ENCODE results near the gene TAB2. TPM values are rescaled to one million over a fixed set of nuclear protein-coding genes. Genes with fewer than 3 reads are reported as not detected.

TAB2 gene
- total RNA-seq, 1 experiment from 2014 or later = 56.7 TPM

GRCh38 chr6:149286905-149287304 lies 30.6 kb upstream of the TAB2 start (continued):
- TF ChIP-seq CBX3 (IDR thresholded peaks at IDR 0.05; ENCODE audit: low read depth) (no peak), TCF7L2 (IDR thresholded peaks at IDR 0.05; ENCODE audit: borderline replicate concordance, extremely low read depth, insufficient read depth, insufficient read length) (no peak), POLR2AphosphoS5 (IDR thresholded peaks at IDR 0.05; ENCODE audit: low read depth, low read length) (no peak), RAD21 (IDR thresholded peaks at IDR 0.05; ENCODE audit: low read depth) (no peak)

- BruUV-seq (replicated peaks) = no TSS peak
Observed at GRCh38 chr6:149289192-149289781, 28.2 kb upstream of the TAB2 start.

More at GRCh38 chr6:149289192-149289781, 28.2 kb upstream of the TAB2 start:
- POLR2A ChIA-PET = no interaction called here
- Histone ChIP-seq H3K4me3 (replicated peaks in 1 of 2; ENCODE audit: low read depth in 1 of 2, low read length in 2 of 2) (no peak overlapping the region), H2AFZ (ENCODE audit: low read depth, low read length, poor library complexity, severe bottlenecking) (no peak overlapping the region), H3K4me2 (ENCODE audit: low read length) (no peak overlapping the region), H3K27me3 (ENCODE audit: insufficient read depth, low read length) (no peaks in the 10 kb centered on the region), H3K27ac (ENCODE audit: low read depth, low read length) (no peak overlapping the region), H3K4me1 (ENCODE audit: control insufficient read depth in 1 of 2, insufficient read depth in 2 of 2, low read length in 2 of 2) (no peaks in the 10 kb centered on the region), H3K36me3 (ENCODE audit: control insufficient read depth in 1 of 2, insufficient read depth in 2 of 2, low read length in 2 of 2) (no peaks in the 10 kb centered on the region), H3K79me2 (ENCODE audit: insufficient read depth, low read length) (no peaks in the 10 kb centered on the region), H3K9me3 (ENCODE audit: control insufficient read depth in 1 of 2, insufficient read depth in 1 of 2, low read depth in 1 of 2, low read length in 2 of 2) (no peaks in the 10 kb centered on the region), H3K9ac (ENCODE audit: low read length) (no peak overlapping the region), H3K9me2 (ENCODE audit: insufficient read depth) (no peaks in the 10 kb centered on the region), H4K20me1 (ENCODE audit: insufficient read depth) (no peaks in the 10 kb centered on the region)
- intact Hi-C loops (cut with micrococcal nuclease) = no loop called here
- DNase-seq (ENCODE audit: low read depth, low spot score) (no peak), ATAC-seq (no peak)
- TF ChIP-seq JUND (IDR thresholded peaks at IDR 0.05) (no peak), EZH2phosphoT487 (IDR thresholded peaks at IDR 0.05; ENCODE audit: borderline replicate concordance) (no peak), POLR2AphosphoS5 (IDR thresholded peaks at IDR 0.05; ENCODE audit: low read depth, low read length) (no peak), EZH2 (IDR thresholded peaks at IDR 0.05) (no peak), SIN3A (IDR thresholded peaks at IDR 0.05; ENCODE audit: low read depth) (no peak), ZFX (IDR thresholded peaks at IDR 0.05) (no peak), FOSL1 (IDR thresholded peaks at IDR 0.05; ENCODE audit: low read depth) (no peak), YY1 (IDR thresholded peaks at IDR 0.05; ENCODE audit: extremely low read depth, insufficient replicate concordance, low read depth, low read length) (no peak), ZNF274 (IDR thresholded peaks at IDR 0.05; ENCODE audit: low read depth, low read length) (no peak), CBX3 (IDR thresholded peaks at IDR 0.05; ENCODE audit: low read depth) (no peak), ATF3 (IDR thresholded peaks at IDR 0.05) (no peak), SP1 (IDR thresholded peaks at IDR 0.05; ENCODE audit: low read depth) (no peak), CEBPB (IDR thresholded peaks at IDR 0.05; ENCODE audit: low read depth) (no peak), TCF7L2 (IDR thresholded peaks at IDR 0.05; ENCODE audit: borderline replicate concordance, extremely low read depth, insufficient read depth, insufficient read length) (no peak), ELF1 (IDR thresholded peaks at IDR 0.05; ENCODE audit: borderline replicate concordance, low read depth) (no peak)
- TF ChIP-seq, protein P1, sequence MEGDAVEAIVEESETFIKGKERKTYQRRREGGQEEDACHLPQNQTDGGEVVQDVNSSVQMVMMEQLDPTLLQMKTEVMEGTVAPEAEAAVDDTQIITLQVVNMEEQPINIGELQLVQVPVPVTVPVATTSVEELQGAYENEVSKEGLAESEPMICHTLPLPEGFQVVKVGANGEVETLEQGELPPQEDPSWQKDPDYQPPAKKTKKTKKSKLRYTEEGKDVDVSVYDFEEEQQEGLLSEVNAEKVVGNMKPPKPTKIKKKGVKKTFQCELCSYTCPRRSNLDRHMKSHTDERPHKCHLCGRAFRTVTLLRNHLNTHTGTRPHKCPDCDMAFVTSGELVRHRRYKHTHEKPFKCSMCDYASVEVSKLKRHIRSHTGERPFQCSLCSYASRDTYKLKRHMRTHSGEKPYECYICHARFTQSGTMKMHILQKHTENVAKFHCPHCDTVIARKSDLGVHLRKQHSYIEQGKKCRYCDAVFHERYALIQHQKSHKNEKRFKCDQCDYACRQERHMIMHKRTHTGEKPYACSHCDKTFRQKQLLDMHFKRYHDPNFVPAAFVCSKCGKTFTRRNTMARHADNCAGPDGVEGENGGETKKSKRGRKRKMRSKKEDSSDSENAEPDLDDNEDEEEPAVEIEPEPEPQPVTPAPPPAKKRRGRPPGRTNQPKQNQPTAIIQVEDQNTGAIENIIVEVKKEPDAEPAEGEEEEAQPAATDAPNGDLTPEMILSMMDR (IDR thresholded peaks at IDR 0.05 in 2 of 3, conservative IDR thresholded peaks at IDR 0.05 in 1 of 3; ENCODE audit: borderline replicate concordance in 1 of 3, insufficient read depth in 1 of 3, low read depth in 2 of 3, low read length in 2 of 3) = no peak
- TF ChIP-seq, protein P2, sequence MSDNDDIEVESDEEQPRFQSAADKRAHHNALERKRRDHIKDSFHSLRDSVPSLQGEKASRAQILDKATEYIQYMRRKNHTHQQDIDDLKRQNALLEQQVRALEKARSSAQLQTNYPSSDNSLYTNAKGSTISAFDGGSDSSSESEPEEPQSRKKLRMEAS (IDR thresholded peaks at IDR 0.05) = no peak
- TF ChIP-seq, protein P3, sequence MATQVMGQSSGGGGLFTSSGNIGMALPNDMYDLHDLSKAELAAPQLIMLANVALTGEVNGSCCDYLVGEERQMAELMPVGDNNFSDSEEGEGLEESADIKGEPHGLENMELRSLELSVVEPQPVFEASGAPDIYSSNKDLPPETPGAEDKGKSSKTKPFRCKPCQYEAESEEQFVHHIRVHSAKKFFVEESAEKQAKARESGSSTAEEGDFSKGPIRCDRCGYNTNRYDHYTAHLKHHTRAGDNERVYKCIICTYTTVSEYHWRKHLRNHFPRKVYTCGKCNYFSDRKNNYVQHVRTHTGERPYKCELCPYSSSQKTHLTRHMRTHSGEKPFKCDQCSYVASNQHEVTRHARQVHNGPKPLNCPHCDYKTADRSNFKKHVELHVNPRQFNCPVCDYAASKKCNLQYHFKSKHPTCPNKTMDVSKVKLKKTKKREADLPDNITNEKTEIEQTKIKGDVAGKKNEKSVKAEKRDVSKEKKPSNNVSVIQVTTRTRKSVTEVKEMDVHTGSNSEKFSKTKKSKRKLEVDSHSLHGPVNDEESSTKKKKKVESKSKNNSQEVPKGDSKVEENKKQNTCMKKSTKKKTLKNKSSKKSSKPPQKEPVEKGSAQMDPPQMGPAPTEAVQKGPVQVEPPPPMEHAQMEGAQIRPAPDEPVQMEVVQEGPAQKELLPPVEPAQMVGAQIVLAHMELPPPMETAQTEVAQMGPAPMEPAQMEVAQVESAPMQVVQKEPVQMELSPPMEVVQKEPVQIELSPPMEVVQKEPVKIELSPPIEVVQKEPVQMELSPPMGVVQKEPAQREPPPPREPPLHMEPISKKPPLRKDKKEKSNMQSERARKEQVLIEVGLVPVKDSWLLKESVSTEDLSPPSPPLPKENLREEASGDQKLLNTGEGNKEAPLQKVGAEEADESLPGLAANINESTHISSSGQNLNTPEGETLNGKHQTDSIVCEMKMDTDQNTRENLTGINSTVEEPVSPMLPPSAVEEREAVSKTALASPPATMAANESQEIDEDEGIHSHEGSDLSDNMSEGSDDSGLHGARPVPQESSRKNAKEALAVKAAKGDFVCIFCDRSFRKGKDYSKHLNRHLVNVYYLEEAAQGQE (IDR thresholded peaks at IDR 0.05; ENCODE audit: low read depth) = no peak
- RAD21 ChIA-PET (ENCODE audit: low non-redundant PET in 1 of 2, low total read pairs in 2 of 2, uncharacterized antibody in 2 of 2, unreplicated experiment in 2 of 2) = no interaction called here
- CTCF ChIA-PET = no interaction called here

Measured in HCT116 (cell line).